HG02642 (cell line): ENCODE data around the gene CAVIN1.
"Not testable (repeated sequence)": the region's sequence is repeated elsewhere in the genome, so short reads cannot be mapped to it uniquely, and the experiment has no call there.

Source experiments
- ATAC-seq: cut with Tn5 transposase; IDR thresholded peaks from one replicate; pipeline ENCODE4 v1.9.1; 2021; ENCODE audit warnings: mild to moderate bottlenecking; ENCODE audit not compliant: unreplicated experiment, poor library complexity

Gene CAVIN1

DNA sequence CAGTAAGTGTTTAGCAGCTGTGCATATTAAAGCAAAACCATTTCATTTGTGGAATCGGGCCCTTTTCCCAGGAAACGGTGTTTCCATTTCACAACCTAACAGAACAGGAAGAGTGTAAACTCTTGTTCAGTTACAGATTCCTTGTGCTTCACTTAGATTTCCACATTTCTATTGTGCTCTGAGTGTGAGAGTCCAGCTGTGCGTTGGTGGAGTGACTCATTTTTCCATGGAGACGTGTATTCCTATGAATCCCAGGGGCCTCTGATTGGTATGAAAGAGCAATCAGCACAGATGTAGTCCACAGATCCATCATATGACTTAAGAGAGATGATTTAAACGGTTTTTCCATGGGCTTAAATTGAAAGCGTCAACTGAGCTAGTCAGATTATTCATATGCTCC is 13.3 kb upstream of the CAVIN1 start:
- no peak for ATAC-seq

DNA sequence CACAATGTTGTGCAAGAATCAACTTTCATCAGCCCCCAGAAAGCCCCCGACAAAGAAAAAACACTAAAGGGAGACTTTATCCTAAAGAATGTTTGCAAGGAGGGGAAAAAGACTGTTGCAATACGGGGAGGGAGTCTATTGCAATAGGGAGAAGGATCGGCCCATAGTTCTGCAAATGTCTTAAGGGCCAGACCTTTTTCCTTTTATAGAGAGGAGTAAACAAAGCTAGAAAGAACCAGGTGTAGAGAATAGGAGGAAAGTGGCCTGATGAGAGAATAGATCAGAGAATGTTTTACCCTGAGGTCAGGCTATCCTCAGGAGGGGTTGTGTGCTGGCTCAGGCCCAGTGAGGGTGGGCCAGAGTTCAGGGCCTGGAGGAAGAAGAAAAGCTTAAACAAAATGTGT is 8.7 kb upstream of the CAVIN1 start:
- ATAC-seq = no peak

DNA sequence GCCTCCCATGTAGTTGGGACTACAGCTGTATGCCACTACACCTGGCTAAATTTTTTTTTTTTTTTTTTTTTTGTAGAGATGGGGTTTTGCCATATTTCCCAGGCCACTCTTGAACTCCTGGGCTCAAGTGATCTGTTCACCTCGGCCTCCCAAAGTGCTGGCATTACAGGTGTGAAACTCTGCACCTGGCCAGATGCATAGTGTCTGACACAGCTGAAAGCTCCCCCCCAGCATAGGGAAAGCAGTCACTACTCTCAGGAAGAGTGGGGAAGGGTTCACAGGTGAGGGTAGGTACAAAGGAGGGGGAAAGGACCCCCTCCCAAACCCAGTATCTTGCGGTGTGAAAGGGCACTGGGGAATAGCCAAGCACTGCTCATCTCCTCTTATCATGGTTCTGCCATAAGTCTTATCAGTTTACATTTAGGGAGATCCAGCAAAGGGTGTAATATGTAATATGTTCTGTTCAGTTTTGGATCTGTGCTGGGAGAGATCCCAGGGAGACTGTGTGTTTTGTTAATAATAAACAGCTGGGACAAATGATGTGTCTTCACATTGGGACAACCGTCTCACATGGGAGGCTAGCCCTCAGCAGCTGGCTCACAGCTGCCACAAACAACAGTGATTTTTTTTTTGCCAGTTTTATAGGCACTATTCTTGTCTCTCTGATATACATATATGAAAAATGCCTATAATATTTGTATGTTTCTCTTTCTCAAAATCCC is 6.8 kb upstream of the CAVIN1 start:
- no peak for ATAC-seq

DNA sequence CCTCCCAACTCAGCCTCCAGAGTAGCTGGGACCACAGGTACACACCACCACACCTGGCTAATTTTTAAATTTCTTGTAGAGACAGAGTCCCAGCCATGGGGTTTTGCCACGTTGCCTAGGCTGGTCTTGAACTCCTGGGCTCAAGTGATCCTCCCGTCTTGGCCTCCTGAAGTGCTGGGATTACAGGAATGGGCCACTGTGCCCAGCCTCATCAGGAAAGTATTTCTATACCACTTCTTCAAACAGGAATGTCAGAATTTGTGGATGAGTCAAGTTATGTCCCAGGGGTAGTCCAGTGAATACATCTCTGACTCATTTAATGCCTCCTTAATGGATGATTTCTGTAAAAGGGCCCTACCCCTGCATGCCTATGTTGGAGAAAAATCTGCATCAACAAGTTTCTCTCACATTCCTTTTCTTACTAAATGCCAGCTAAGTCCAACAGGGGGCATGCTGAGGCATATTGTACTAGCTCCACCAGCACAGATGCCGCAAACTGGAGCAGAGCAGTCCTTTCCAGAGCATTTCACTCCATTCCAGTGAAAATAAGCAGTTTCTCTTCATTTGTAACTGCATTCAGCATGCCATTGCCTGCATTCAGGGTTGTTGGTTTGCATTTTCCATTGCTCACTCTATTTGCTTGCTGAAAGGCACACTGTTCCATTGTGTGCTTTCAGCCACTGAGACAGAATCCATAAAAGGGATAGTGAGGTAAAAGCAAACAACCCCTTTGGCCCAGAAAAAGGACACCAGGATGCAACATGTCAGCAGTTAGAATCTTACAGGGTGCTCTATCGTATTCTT is 5.3 kb upstream of the CAVIN1 start:
- no peak for ATAC-seq

DNA sequence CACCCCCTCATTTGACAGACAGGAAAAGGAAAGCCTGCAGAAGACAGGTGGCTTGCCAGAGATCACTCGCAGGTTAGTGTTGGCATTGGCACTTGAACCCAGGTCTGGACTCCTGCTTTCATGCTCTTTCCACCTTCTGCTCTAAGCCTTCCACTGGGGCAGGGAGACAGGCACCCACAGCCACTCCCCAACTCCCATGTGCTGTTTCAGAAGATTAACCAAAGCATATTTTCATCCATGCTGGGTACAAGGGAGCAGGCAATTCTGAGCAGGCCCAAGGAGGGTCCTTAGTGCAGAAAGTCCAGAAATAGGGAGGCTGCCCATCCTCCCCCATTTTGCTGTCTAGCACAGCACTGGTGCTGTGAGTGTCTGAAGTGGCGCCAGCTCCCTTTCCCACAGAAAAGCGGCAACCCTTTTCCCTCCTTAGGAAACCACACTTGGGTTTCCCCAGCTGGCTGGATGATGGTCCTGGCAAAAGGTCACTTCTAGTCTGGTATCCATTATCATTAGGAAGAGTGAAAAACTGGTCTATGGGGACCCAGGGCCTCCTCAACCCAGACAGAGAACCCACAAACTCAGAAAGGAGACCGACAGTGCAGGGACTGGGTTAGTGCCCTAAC is 2.0 kb upstream of the CAVIN1 start:
- no peak for ATAC-seq

DNA sequence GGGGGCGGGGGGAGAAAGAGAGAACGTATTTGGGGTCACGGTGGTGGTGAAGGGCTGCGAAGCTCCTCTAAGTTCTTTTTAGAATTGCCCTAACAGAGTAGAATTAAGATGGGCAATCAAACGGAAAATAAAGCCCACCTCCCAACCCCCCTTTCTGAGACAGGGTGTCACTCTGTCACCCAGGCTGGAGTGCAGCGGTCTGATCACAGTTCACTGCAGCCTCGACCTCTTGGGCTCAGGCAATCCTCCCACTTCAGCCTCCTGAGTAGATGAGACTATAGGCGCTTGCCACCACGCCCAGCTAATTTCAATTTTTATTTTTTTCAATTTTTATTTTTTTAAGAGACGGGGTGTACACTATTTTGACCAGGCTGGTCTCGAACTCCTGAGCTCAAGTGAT is 710 bp upstream of the CAVIN1 start:
- no peak for ATAC-seq

DNA sequence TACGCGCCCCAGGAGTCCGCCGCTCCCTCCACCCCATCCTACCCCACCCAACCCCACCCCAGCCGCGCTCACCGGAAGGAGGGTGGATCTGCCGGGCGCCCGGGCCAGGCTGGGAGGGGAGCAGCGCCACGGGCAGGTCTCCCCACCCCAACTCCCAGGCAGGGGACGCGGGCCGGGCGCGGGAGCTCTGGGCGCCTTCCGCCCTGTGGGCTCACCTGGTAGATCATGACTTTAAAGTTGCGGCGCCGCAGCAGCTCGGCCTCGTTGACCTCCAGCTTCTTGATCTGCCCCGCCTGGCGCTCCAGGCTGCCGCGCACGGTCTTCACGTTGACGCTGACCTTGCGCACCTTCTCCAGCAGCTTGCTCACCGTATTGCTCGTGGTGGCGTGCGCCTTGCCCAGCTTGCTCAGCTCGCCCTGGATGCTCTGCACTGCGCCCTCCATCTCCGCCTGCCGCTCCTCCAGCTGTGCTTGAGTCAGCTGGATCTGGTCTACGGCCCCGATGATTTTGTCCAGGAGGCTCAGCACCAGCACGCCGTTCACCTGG is 571 bp downstream of the CAVIN1 start:
- ATAC-seq = no peak

DNA sequence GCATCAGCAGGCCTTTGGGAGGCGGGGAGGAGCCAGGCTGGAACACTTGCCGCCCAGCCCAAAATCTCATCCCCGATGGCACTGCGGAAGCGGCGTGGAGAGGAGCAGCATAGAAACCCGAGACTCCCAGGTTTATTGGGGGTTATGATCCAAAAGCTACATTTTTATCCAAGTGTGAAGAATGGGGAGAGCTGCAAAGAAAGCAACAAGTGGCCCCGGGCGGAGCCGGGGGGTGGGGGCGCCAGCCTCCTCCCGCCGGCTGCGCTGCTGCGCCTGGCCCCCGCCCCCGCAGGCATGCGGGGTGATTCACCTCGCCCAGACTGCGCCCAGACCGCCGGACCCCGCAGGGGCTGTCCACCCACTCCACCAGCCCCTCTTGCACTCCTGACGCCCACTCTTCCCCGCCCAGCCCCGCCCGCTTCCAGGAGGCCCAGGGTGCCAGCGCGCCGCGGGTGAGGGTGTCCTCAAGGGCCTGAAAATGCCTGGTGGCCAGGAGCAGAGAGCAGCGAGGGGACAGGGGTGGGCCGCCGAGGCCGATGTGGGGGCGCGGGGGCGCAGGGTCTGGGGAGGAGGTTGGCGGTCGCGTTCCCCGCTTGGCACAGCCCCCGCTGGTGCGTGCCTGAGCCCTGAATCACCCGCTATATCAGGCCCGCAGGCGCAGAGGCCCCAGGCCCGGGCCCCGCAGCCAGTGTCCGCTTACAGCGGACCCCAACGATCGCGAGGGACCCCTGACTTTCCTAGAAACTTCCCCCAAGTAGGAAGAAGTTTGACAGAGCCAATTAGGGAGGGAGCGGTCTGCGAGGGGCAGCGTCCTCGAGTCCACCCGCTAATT is 1.3 kb downstream of the CAVIN1 start:
- ATAC-seq = no peak

DNA sequence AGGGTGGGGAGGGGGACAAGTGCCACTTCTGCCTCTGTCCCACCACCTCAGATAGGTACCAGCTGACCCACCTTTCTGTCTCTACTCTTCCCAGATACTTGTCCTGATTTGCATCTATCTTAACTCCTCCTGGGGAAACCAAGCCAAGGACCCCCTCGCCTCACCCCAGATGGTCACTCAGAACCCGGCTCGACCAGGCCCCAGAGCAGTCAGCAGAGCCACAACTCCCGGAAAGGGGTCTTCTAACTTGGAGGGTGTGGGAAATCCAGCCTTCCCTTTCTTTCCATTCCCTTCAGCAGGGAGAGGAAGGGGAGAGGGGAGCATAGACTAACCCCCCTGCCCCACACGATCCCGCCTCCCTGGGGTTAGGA is 1.9 kb downstream of the CAVIN1 start:
- ATAC-seq = no peak

DNA sequence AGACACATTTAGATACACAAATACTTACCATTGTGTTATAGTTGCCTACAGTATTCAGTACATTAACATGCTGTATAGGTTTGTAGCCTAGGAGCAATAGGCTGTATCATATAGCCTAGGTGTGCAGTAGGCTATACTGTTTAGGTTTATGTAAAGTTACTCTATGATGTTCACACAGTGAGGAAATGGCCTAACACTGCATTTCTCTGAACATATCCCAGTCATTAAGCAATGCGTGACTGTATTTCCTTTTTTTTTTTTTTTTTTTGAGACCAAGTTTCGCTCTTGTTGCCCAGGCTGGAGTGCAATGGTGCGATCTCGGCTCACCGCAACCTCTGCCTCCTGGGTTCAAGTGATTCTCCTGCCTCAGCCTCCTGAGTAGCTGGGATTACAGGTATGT is 5.1 kb downstream of the CAVIN1 start:
- not testable (repeated sequence) for ATAC-seq

DNA sequence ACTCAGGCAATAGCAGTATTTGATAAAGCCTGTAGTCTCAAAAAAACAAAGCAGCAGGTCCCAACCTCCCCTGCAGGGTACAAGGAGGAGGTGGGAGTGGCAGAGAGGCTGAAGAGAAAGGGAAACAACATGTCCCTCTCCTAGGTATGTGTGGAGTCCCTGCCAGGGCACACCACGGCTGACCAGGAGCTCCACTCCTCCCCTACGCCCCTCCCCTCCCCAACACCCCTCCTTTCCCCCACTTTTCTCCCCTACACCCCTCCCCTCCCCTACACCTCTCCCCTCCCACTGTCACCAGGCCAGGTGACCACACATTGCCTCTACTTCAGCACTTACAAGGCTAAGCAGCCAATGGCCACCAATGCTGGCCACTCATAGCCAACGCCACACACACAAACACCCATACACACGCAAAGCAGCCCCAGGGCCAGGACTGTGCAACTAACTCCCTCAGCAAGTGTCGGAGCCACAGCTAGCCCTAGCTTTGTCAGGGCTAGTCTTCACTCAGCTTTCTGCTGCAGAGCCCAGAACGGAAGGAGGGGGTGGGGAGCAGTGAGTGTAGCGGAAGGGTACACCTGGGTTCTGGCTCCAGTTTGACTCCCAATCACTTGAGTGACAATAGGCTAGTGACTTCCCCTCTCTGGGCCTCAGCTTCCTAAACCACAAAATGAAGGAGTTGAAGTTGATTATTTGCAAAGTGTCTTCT is 8.2 kb downstream of the CAVIN1 start:
- no peak for ATAC-seq

DNA sequence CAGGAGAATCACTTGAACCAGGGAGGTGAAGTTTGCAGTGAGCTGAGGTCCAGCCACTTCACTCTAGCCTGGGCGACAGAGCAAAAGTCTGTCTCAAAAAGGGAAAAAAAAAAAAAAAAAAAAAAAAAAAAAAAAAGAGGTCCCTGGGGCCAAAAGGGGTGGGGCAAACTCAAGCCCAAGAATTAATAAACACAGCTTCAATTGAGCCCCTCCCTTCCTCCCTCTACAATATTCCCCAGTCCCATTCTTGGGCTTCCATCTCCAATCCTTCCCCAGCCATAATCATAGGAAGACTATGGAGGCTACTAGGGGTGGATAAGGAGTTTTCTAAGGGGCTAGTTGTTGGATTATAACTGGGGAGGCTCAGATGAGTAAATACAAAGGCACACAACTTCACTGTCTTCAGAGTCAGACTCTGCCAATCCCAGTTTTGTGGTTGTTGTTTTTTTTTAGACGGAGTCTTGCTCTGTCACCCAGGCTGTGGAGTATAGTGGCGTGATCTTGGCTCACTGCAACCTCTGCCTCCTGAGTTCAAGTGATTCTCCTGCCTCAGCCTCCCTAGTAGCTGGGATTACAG is 9.5 kb downstream of the CAVIN1 start:
- ATAC-seq = no peak

DNA sequence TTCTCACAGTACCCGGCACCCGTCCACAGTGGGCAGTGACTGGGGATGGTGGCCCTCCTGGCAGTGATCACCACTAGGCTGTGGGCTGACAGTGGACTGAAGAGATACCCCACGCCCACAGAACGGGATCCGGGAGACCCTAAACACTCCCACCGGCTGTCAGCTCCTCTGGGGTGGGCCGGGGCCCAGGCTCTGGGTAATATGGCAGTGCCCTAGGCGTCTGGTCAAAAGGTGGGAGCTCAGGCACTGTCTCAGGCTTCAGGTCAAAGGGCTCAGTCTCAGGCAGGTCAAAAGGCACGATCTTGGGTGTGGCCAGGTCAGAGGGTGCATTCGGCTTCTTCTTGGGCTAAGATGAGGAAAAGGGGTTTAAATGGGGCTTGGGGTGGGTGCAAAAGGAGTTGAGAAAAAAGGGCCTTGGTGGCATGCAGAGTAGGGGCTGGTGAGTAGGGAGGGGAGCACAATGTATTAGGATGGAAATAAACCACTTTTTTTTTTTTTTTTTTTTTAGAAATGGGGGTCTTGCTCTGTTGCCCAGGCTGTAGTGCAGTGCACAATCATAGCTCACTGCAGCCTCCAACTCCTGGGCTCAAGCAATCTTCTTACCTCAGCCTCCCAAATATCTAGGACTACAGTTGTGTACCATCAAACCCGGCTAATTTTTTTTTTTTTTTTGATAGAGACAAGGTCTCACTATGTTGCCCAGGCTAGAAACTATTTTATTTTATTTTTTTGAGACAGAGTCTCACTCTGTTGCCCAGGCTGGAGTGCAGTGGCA is 11.0 kb downstream of the CAVIN1 start:
- ATAC-seq = no peak

DNA sequence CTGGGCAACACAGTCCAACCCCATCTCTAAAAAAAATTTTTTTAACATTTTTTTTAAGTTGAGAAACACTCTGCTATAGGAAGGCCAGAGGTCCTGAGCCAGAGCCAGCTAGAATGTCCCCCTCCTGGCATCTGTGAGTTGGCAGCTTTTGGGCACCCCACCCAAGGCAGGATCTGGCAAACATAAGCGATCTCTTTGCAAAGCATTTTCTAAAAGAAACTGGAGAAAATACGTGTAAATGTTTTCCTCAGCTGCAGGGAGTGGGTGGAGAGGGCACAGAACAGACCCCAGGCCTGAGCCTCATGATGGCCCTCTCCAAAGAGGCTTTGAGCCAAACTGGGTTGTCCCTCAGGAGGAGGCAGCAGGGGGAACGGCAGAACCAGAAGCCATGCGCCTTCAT is 11.7 kb downstream of the CAVIN1 start:
- no peak for ATAC-seq

DNA sequence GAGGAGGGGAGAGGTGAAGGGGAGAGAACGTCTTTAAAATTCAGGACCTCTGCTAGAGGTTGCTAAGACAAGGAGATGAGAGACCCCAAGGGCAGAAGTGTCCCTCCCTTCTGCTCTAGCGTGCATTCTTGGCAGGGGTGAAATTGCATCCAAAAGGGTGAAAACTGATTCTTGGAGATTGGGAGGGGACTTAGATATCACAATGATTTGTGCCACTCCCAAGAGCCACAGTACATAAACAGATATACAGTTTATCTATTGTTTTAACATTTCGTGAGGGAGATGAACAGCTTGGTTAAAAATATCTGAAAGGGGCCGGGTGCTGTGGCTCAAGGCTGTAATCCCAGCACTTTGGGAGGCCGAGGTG is 12.8 kb downstream of the CAVIN1 start:
- no peak for ATAC-seq

DNA sequence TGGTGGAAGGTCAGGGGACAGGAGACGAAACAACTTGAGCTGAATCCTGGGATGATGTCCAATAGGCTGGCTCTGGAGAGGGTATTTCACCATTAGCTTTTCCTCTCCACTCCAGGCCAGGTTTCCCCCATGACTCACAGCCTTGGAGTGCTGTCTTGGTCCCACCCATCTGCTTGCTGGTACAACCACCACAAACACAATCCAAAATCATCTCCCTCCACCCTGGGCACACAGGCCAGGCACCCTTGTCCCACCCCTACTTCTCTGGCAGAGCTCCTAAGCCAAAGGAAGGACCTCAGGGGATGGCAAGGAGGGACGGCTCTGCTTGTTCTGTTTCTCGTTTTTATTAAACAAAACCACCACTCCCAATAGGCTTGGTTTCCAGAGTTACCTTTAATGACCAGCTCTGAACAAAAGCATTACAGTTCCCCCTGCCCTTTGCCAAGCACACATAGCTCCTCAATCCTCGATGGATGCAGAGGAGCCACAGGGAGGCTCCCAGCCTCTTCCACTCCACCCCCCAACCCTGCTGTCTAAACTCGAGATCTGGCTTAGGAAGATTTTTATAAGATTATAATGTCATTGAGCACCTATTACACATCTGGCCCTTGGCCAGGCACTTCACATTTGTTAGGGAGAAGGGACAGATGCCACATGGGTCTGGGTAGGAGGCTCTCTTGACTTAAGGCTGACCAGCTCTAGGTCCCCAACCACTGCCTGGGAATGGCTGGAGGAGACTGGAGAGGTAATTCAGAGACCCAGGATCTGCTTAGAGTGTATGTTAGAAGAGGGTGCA is 13.3 kb downstream of the CAVIN1 start:
- ATAC-seq = no peak

DNA sequence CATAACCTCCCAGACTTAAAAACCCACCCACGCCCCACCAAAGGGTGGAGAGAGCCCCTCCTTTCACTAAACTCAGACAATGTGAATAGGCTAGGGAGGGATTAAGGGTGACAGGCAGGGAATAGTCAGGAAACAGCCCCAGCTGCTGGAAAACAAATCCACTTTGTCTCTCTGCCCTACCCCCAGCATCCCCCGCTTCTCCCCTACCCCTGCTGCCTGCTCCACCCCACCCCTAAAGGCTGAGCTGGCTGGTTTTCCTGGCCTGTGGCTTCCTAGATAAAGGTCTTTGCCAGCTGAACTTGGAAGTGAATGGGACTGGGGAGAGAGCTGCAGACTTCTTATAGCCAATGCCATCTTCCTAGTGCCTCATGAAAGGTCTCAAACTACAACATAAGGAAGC is 15.0 kb downstream of the CAVIN1 start:
- no peak for ATAC-seq

DNA sequence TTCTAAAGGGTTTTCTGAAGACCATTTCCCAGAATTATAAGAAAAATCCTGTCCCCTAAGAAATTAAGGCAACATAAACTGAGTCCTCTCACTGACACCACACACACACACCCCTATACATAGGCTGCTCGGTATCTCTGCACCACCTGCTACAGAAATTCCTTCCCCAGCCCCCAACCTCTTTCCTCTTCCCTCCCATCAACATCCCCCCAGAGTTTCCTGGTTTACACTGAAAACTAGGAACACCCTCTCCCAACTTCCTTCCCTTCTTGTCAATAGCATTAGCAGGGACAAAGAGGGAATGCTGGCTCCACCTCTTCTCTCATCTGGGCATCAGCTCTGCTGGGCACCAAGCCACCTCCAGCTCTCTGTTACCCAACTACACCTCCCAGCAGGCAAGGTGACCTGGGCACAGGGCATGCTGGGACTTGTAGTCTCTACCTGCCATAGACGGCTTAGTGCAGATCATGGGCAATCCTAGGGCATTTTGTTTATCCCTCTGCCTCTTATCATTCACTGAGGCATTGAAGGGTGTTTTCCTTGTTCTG is 15.7 kb downstream of the CAVIN1 start:
- peak; percentile 60 for ATAC-seq
